Activated T-helper 9 cell treated with anti-CD3 and anti-CD28 coated beads, Interleukin-2, amount 50 U/mL, for 16 hours (primary cell): Measurements from ENCODE around the gene HNRNPAB.
"Not testable (repeated sequence)": the region's sequence is repeated elsewhere in the genome, so short reads cannot be mapped to it uniquely, and the experiment has no call there.

Experiments used
- DNase-seq: peaks from one replicate; pipeline ENCODE4 v3.0.0-alpha.2; 2020; ENCODE audit warnings: low read depth

HNRNPAB gene

GRCh38 chr5:178245389-178245788 lies 41.1 kb downstream of the HNRNPAB start:
- DNase-seq: no peak

DNA sequence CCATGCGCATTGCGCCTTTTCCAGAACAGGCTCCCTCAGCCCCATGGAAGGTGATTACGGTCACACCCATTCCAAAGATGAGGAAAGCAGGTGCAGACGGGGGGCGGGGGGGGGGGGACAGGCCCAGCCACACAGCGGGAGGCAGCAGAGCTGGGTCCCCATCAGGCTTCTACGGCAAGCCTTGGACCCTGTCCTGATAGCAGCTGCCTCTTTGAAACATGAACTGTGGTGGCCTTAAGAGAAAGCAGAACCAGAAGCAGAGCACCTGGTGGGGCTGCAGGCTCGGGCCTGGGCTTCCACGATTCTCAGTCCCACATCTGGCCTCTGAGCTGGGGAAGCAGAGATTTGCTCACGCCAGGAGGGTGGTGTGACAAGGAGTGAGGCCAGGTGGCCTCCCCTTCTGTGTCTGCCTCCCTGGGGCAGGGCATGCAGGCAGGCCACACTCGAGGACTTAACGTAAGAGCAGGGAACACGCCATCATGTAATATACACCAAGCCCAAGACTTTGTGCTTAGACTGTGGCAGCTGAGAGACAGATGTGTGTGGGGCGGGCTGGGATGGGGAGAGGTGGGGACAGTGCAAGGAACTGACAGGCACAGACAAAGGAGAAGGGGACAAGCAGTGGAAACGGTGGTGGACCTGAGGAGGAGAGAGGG lies 42.4 kb downstream of the HNRNPAB start:
- DNase-seq: no peak

- DNase-seq: no peak
Measured at GRCh38 chr5:178247481-178248456, 43.4 kb downstream of the HNRNPAB start.

DNA sequence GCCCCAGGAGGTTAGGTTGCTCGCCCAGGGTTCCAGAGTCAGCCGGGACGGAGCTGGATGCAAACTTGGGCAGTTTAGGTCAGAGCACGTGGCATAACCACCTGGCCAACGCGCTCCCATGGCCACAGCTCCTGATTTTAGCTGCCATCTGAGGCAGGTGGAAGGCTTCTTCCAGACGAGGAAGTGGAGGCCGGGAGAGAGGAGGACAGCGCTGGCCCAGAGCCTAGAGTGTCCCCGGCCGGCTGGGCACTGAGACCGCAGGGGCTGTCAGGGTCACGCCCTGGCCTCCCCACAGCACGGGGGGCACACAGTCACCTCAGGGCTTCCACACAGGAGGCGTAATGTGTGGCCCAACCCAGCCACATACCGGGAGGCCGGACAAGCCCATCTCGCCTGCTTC lies 44.4 kb downstream of the HNRNPAB start:
- no peak for DNase-seq

- DNase-seq: no peak
Measured at GRCh38 chr5:178249191-178249989, 45.1 kb downstream of the HNRNPAB start.

- DNase-seq: no peak
Measured at GRCh38 chr5:178250263-178250662, 45.9 kb downstream of the HNRNPAB start.

DNA sequence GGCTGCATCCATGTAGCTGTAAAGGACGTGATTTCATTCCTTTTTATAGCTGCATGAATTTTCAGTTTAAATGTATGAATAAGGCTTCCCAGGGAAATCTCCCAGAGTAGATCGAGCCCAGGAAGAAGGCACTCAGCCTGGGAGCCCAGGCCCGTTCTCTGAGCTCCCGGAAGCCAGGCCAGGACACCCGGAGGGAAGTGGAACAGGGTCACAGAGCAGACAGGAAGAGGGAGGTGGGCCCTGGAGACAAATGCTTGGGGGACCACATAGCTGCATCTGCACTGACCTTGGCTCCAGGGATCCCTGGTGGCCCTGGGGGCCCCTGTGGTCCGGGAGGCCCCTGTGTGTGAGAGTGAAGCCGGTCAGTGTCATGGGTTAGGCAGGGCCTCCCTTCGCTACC lies 47.9 kb downstream of the HNRNPAB start:
- DNase-seq: no peak

- not testable (repeated sequence) for DNase-seq
Measured at GRCh38 chr5:178253632-178254031, 49.3 kb downstream of the HNRNPAB start.

- DNase-seq: no peak
Measured at GRCh38 chr5:178256746-178257145, 52.4 kb downstream of the HNRNPAB start.

DNA sequence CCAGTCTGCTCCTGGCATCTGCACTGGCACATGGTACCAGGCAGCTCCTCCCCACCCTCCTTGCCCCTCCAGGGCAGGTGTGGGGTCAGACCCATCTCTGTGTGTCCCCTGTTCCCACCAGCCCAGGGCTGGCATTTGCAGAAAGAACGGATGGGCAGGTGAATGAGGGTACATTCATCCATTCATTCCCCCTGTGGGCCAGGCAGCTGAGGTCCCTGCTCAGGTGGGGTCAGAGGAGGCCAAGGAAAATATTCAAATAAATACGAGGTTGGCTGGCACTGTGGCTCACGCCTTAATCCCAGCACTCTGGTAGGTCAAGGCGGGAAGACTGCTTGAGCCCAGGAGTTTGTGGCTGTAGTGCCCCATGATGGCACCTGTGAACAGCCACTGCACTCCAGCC lies 53.3 kb downstream of the HNRNPAB start:
- DNase-seq: no peak

GRCh38 chr5:178259623-178260536 lies 55.5 kb downstream of the HNRNPAB start:
- no peak for DNase-seq
